ENCODE measurements around the gene B3GNT2. TPM values are rescaled to one million over a fixed set of nuclear protein-coding genes. Genes with fewer than 3 reads are reported as not detected.

B3GNT2 gene
- total RNA-seq, 1 experiment from 2014 or later, result 50.5 TPM

DNA sequence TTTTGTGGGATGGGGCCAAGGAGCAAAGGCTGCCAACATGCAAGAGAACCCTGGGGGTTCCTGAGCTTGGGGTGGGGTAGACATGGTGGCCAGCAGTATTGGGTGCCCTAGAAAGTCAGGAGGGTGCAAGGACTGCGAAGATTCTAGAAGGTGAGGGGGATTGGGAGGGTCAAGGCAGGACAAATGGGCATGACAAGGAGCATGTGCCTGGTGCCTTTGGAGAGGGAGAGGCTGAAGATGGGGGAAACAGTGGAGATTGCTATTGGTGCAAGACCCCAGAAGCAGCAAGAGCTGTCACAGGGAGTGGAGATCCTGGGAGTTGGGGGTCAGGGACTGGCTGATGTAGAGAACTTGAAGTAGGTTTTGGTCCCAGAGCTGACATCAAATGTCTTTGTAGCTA lies 7.5 kb downstream of the B3GNT2 start:
- no peaks in the 10 kb centered on the region for H3K9me3 Mint-ChIP-seq (ENCODE audit: unreplicated experiment)
- TF ChIP-seq, protein P1, sequence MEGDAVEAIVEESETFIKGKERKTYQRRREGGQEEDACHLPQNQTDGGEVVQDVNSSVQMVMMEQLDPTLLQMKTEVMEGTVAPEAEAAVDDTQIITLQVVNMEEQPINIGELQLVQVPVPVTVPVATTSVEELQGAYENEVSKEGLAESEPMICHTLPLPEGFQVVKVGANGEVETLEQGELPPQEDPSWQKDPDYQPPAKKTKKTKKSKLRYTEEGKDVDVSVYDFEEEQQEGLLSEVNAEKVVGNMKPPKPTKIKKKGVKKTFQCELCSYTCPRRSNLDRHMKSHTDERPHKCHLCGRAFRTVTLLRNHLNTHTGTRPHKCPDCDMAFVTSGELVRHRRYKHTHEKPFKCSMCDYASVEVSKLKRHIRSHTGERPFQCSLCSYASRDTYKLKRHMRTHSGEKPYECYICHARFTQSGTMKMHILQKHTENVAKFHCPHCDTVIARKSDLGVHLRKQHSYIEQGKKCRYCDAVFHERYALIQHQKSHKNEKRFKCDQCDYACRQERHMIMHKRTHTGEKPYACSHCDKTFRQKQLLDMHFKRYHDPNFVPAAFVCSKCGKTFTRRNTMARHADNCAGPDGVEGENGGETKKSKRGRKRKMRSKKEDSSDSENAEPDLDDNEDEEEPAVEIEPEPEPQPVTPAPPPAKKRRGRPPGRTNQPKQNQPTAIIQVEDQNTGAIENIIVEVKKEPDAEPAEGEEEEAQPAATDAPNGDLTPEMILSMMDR (IDR thresholded peaks at IDR 0.05; ENCODE audit: insufficient read depth in 1 of 2, low read depth in 1 of 2, low read length in 1 of 2, severe bottlenecking in 1 of 2, unreplicated experiment in 1 of 2), result no peak
- no peak for DNase-seq
- BruUV-seq (replicated peaks), result no TSS peak
- Histone ChIP-seq H3K9me3 (no peaks in the 10 kb centered on the region), H3K4me1 (peaks cover 10% of the 10 kb centered on the region), H3K4me3 (ENCODE audit: low read depth, low read length) (no peak overlapping the region), H3K36me3 (ENCODE audit: control insufficient read depth, insufficient read depth, low read length) (no peaks in the 10 kb centered on the region), H3K27me3 (replicated peaks; ENCODE audit: control insufficient read depth, insufficient read depth, low read length) (no peaks in the 10 kb centered on the region)
- peaks cover 48% of the 10 kb centered on the region for H3K36me3 Mint-ChIP-seq (ENCODE audit: insufficient read depth, unreplicated experiment)
- ChIA-PET POLR2A (no interaction called here), CTCF (no interaction called here)
- peaks cover 56% of the 10 kb centered on the region for H3K4me1 Mint-ChIP-seq (ENCODE audit: low read depth, unreplicated experiment)
- intact Hi-C loops (cut with micrococcal nuclease; ENCODE audit: unreplicated experiment), result no loop called here
- H3K27me3 Mint-ChIP-seq (ENCODE audit: insufficient read depth, unreplicated experiment), result no peaks in the 10 kb centered on the region
- H3K27ac Mint-ChIP-seq (ENCODE audit: unreplicated experiment), result peak overlapping the region; percentile 5
- H3K4me3 Mint-ChIP-seq (ENCODE audit: unreplicated experiment), result no peak overlapping the region

DNA sequence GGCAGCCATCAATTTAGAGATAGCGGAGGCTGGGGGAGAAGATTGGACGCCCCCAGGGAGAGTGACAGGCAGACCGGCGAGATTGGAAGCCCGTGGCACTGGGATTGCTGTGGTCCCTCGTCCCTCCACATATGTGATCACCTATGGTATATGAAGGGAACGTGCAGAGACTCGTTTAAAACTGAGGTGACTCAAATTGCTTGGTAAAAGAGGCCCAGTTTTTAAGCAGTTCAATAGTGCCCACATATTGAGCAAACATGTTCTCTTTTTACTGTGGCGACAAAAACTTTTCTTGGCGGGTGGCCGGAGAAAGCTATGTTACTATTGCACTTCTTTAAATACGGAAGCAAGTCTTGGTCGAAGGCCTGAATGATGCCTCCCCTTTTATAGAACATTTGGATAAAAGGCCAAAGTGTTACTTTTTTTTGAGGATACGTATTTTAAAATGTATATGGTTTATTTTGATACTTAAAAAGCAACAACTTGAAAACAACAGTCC lies 9.1 kb downstream of the B3GNT2 start:
- Mint-ChIP-seq H3K4me1 (ENCODE audit: low read depth, unreplicated experiment) (peaks cover 57% of the 10 kb centered on the region), H3K4me3 (ENCODE audit: unreplicated experiment) (no peak overlapping the region), H3K27ac (ENCODE audit: unreplicated experiment) (peak overlapping the region; percentile 23), H3K9me3 (ENCODE audit: unreplicated experiment) (no peaks in the 10 kb centered on the region), H3K27me3 (ENCODE audit: insufficient read depth, unreplicated experiment) (no peaks in the 10 kb centered on the region), H3K36me3 (ENCODE audit: insufficient read depth, unreplicated experiment) (peaks cover 52% of the 10 kb centered on the region)
- Histone ChIP-seq H3K4me3 (ENCODE audit: low read depth, low read length) (no peak overlapping the region), H3K9me3 (no peaks in the 10 kb centered on the region), H3K4me1 (peaks cover 7% of the 10 kb centered on the region), H3K36me3 (ENCODE audit: control insufficient read depth, insufficient read depth, low read length) (no peaks in the 10 kb centered on the region), H3K27me3 (replicated peaks; ENCODE audit: control insufficient read depth, insufficient read depth, low read length) (no peaks in the 10 kb centered on the region)
- TF ChIP-seq, protein P1 (IDR thresholded peaks at IDR 0.05; ENCODE audit: insufficient read depth in 1 of 2, low read depth in 1 of 2, low read length in 1 of 2, severe bottlenecking in 1 of 2, unreplicated experiment in 1 of 2), result no peak
- CTCF ChIA-PET, result no interaction called here
- no peak for DNase-seq
- no TSS peak for BruUV-seq (replicated peaks)
- POLR2A ChIA-PET, result no interaction called here
- intact Hi-C loops (cut with micrococcal nuclease; ENCODE audit: unreplicated experiment), result no loop called here

GRCh38 chr2:62205554-62205953 lies 9.6 kb downstream of the B3GNT2 start:
- Histone ChIP-seq H3K36me3 (ENCODE audit: control insufficient read depth, insufficient read depth, low read length) (no peaks in the 10 kb centered on the region), H3K27me3 (replicated peaks; ENCODE audit: control insufficient read depth, insufficient read depth, low read length) (no peaks in the 10 kb centered on the region), H3K4me3 (ENCODE audit: low read depth, low read length) (no peak overlapping the region), H3K9me3 (no peaks in the 10 kb centered on the region), H3K4me1 (peaks cover 2% of the 10 kb centered on the region; the same call in 1 of the 2 replicates)
- Mint-ChIP-seq H3K27me3 (ENCODE audit: insufficient read depth, unreplicated experiment) (no peaks in the 10 kb centered on the region), H3K4me3 (ENCODE audit: unreplicated experiment) (no peak overlapping the region), H3K9me3 (ENCODE audit: unreplicated experiment) (no peaks in the 10 kb centered on the region), H3K36me3 (ENCODE audit: insufficient read depth, unreplicated experiment) (peaks cover 57% of the 10 kb centered on the region), H3K27ac (ENCODE audit: unreplicated experiment) (peak overlapping the region; percentile 51), H3K4me1 (ENCODE audit: low read depth, unreplicated experiment) (peaks cover 61% of the 10 kb centered on the region)
- DNase-seq, result no peak
- POLR2A ChIA-PET, result no interaction called here
- TF ChIP-seq, protein P1 (IDR thresholded peaks at IDR 0.05; ENCODE audit: insufficient read depth in 1 of 2, low read depth in 1 of 2, low read length in 1 of 2, severe bottlenecking in 1 of 2, unreplicated experiment in 1 of 2), result no peak
- intact Hi-C loops (cut with micrococcal nuclease; ENCODE audit: unreplicated experiment), result no loop called here
- BruUV-seq (replicated peaks), result no TSS peak
- CTCF ChIA-PET, result no interaction called here
